NCI-H2196 (cell line): ENCODE data around the gene ASCL5.
"Not testable (repeated sequence)": the region's sequence is repeated elsewhere in the genome, so short reads cannot be mapped to it uniquely, and the experiment has no call there.

Source experiments
- DNase-seq: peaks from one replicate; lab custom pipeline; 2025; ENCODE audit not compliant: unreplicated experiment; lab: John Stamatoyannopoulos, UW

ASCL5 gene

DNA sequence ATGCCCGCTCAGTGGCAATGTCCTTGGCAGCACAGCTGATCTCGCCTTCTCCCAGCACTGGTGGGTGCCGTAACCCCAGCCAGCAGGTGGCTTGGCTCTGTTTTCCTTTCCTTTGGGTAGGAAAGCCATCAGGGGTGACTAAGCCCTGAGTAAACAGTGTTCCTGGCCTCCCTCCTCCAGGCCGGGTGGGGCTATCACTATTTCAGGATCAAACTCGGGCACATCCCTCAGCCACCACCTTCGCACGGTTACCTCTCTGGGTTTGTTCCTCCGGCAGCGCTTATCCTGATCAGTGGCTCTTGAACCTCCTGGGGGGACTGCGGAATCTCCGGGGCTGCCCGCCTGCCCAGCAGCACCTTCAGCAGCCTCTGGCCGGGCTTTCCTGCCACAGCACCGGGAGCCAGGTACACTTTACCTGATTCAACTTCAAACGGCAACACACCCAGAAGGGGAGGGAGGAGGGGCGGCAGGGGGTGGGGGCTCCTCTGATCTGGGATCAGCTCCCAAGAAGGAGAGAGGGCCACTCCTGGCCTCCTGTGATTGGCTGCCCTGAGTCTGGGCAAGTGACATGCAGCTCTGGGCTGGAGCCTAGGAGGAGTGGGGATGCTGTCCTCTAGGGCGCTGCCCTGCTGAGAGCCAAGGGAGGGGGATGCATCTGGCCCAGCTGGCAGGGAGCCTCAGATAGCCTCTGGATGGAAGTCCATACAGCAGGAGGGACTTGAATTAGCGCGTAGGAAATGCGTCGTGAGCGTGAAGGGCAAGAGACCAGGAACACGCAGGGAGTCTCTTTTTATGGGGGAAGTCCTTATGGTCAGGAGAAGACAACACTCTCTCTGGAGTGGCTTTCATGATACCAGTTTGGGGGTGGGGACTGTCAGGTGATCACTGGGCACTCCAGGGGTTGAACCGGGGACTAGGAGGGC is at the start of gene ASCL5:
ASCL5 (minus strand) TSS at position 353 of the 923 bp plus-strand sequence. CDS start 11,812 bp downstream, outside the sequence.
- DNase-seq = peak; percentile 71

- DNase-seq = no peak
Measured at GRCh38 chr1:201175820-201176500, 49.0 kb upstream of the ASCL5 start.

GRCh38 chr1:201173736-201174135 is 46.8 kb upstream of the ASCL5 start:
- no peak for DNase-seq

- peak; percentile 19 for DNase-seq
Measured at GRCh38 chr1:201172999-201173610, 46.1 kb upstream of the ASCL5 start.

- no peak for DNase-seq
Measured at GRCh38 chr1:201172326-201172725, 45.3 kb upstream of the ASCL5 start.

DNA sequence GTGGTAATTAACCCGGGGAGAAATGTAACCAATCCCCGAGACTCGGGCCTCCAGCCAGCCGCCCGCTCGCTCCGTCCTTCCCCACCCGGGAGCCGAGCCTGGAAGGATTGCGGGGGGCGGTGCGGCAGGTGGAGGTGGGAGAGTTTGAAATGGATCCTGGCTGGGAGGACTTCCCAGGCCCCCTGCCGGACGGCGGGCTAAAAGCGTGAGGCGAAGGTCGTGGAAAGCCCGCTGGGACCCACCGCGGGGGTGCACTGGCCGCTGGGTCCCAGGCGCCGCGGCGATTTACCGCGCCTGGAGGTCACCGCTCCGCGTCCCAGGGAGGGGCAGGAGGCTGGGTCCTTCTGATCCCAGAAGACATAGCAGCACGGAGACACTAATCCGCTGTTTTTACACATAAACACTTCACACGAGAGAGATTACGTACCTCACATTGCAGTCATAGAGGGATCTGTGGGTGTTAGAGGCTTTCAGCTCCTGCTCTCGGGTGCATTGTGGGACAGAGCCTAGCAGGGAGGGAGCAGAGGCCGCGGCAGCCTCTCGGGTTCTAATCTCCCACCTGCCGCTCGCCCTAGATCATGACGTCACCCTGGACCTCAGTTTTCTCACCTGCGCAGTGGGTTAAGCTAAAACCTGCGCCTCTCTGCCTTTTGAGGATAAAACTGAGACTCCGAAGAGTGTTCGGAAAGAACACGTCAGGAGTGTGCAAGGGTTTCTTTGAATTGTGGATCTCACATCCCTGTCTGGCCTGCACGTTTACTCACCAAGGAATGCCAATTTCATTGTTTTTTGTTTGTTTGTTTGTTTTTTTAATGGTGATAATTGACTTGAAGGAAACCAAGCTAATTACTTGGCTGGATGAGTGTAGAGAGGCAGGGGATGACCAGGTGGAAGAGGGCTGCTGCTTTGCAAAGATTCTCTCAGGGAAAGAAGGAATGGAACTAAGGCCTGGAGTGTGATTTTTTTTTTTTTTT is 44.4 kb upstream of the ASCL5 start:
- no peak for DNase-seq

DNA sequence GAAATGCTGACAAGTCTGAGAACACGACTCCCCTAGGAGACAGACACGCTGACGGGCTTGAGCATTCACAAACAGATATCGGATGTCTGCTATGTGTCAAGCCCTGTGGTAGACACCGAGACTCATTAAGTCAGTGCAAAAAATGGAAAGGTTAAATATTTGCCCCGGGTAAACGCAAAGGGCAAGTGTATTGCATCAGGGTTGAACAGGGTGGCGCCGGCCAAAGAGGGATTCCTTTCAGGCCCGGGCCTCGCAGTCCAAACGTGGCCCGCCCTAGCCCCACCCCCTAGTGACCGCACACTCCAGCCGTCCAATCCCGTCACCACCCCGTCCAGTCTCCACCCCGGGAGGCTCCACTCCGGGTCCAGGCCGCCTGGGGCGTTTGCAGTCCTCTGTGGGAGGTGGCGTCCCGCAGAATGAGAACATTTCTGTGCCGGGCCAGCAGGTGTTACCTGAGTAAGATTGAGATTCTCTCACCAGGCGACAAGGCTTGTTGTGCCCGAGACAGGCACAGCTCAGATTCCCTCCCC is 43.6 kb upstream of the ASCL5 start:
- DNase-seq = peak; percentile 96

DNA sequence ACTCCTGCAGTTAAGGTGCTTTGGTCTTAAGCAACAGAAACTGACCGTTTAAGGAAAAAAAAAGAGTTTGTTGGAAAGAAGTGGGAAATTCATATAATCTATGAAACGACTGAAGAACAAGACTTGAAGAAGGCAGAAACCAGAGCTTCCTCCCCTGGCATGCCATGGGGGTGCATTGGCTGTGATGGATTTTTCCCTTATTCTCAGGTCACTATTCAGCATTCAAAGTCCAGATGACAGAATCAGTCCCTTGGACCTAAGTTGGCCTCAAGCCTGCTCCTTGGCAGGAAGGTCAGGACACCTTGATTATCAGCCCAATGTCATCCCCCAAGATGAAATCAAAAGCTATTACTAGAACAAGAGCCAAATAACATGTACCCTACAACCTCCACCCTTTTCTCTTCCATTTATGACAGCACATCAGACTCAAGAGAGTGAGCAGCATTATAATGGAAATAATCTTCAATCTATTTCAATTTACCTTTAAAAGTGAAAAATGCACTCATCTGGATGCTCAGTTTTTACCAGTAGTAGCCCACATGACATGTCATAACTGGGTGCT is 43.1 kb upstream of the ASCL5 start:
- no peak for DNase-seq

- DNase-seq = no peak
Measured at GRCh38 chr1:201169203-201169602, 42.2 kb upstream of the ASCL5 start.

DNA sequence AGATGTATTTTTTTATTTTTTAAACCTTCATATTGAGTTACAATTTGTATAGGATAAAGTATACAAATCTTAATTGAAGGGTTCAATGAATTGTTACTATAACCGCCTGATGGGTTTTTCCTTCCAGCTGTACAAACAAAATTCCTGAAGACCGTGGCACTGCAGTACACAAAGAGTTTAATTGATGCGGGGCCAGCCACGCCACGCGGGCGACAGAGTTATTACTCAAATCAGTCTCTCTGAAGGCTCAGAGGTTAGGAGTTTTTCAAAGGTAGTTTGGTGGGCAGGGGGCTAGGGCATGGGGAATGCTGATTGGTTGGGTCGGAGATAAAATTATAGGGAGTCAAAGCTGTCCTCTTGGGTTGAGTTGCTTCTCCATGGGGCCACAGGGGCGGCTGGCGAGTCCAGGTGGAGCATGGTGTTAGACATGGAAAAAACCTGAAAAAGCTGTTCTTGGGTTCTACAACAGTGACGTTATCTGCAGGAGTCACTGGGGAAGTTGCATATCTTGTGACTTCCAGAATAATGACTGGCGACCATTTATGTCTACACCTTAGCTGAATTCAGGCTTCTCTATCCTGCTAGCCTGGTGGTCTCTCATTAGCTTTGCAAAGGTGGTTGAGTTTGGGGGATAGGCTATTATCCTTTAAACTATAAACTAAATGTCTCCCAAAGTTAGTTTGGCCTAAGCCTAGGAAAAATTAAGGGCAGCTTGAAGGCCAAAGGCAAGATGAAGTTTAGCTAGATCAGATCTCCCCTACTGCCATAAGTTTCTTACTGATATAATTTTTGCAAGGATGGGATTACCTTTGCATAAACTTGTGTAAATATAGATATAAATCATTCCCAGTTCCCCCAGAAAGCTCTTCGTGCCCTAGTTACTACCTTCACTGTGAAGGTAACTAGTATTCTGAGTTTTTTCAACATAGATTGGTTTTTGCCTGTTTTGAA is 40.3 kb upstream of the ASCL5 start:
- peak; percentile 30 for DNase-seq

GRCh38 chr1:201164645-201165044 is 37.7 kb upstream of the ASCL5 start:
- DNase-seq = no peak

DNA sequence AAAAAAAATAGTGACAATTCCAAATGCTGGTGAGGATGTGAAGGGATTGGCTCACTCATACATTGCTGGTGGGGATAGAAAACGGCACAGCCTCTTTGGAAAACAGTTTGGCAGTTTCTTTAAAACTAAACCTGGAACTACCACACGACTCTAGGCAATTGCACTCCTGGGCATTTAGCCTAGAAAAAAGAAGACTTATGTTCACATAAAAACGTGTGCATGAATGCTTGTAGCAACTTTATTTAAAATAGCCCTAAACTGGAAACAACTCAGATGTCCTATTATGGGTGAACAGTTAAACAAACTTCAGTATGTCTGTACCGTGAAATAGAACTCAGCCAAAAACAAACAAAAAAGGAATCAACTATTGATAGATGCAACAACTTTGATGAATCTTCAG is 36.7 kb upstream of the ASCL5 start:
- no peak for DNase-seq

DNA sequence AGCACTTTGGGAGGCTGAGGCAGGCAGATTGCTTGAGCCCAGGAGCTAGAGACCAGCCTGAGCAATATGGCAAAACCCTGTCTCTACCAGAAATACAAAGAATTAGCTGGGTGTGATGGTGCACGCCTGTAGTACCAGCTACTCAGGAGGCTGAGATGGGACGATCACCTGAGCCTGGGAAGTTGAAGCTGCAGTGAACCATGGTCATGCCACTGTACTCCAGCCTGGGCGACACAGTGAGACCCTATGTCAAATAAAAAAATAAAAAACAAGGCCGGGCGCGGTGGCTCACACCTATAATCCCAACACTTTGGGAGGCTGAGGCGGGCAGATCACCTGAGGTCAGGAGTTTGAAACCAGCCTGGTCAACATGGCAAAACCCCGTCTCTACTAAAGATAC is 36.1 kb upstream of the ASCL5 start:
- DNase-seq = not testable (repeated sequence)

GRCh38 chr1:201157949-201158348 is 31.0 kb upstream of the ASCL5 start:
- no peak for DNase-seq

DNA sequence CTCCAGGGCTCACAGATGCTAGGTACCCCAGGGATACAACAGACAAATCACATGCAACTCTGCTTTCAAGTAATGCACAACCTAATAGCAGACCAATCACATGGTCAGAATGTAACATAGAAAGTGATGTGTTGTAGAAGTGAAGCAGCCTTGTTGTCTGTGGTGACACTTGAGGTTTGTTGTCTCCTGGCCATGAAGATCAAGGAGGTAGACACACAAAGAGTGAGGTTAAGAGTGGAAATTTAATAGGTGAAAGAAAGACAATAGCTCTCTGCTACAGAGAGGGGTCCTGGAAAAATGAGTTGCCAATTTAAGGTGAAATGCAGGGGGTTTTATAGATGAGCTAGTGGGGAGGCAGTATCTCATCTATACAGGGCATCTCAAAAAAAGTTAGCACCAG is 29.8 kb upstream of the ASCL5 start:
- DNase-seq = no peak

GRCh38 chr1:201156346-201156745 is 29.4 kb upstream of the ASCL5 start:
- DNase-seq = no peak

GRCh38 chr1:201155354-201155753 is 28.4 kb upstream of the ASCL5 start:
- DNase-seq = no peak

DNA sequence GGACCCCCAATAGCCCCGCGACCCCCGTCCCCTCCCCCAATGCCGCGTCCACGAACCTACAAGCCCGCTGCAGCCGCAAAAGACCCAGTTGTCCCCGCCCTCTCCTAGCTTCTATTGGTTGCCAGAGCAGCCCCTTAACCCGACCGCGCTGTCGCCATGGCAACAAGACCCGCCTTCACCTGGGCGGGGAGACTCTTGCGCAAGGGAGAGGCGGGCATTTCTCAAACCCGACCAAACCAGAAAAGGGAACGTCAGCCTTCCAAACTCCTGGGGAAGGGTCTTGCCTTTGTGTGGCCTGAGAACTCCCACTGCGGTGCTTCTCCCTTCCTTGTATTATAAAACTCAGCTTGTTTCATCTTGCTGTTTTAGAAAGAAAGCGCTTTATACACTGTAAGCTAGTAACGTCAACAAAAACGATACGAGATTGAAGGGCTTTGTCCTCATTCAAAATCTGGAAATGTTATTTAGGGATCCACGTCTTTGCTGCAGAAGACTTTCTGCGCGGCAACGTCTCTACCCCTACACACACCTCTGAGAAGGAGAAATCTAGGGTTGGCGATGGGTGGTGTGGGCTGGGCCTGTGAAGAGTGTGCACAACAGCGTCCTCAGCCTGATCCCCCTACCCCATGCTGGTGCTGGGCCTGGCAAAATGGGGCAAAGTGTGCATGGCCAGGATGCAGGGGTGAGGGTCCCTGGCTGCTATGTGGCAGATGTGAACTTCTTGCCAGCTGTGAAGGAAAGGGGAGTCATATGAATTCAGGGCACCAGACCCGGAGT is 27.6 kb upstream of the ASCL5 start, which contains the start of gene TMEM9:
TMEM9 (minus strand) TSS at position 86 of the 777 bp plus-strand sequence. CDS start 551 bp downstream, outside the sequence.
- DNase-seq = peak; percentile 94
